ENCODE measurements around the gene COMMD9. TPM values are rescaled to one million over a fixed set of nuclear protein-coding genes. Genes with fewer than 3 reads are reported as not detected.

Gene COMMD9
- total and polyA plus RNA-seq, 2 of the 8 experiments (the other 6 are each of a cell fraction or from before 2014, with no cell fraction given) = 42.5 to 49.1 TPM

DNA sequence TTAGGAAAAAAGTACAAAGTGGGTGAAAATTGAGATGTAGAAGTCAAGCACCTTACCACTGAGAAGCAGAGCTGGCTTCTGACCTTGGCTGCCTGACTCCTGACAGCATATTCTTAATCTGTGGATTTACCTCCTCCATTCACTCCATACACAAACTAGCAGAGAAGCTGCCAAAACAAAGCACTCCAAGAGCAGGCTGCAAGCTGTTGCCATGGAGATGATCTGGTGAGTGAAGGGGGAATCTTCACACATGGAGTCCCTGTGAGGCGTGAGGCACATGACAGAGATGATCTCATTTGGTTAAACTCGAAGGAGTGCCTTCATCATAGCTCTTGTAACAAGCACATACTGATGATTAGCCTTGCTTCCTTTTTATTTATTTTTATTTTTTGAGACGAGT lies 16.1 kb downstream of the COMMD9 start:
- Histone ChIP-seq H4K20me1 (replicated peaks in 1 of 2; ENCODE audit: control insufficient read depth in 1 of 2, insufficient read depth in 2 of 2, low read length in 2 of 2) (peaks cover 0 to 1% of the 10 kb centered on the region in 2 experiments), H3K79me2 (ENCODE audit: control insufficient read depth in 1 of 2, insufficient read depth in 2 of 2, low read length in 2 of 2) (no peaks in the 10 kb centered on the region), H3K4me3 (ENCODE audit: extremely low read depth in 1 of 4, insufficient read depth in 2 of 4, low read depth in 3 of 4, low read length in 4 of 4) (no peak overlapping the region), H2BK15ac (ENCODE audit: low read length) (no peak overlapping the region), H2BK120ac (replicated peaks; ENCODE audit: low read depth, low read length) (no peak overlapping the region), H3K36me3 (ENCODE audit: control insufficient read depth in 2 of 4, insufficient read depth in 4 of 4, low read length in 3 of 4) (peaks cover 0 to 7% (median 0%) of the 10 kb centered on the region in 4 experiments; a peak in 1 of 8 replicates), H2BK12ac (ENCODE audit: low read depth, low read length) (no peak overlapping the region), H3K18ac (ENCODE audit: extremely low read depth, low read length) (no peak overlapping the region), H3K4me1 (replicated peaks in 1 of 4; ENCODE audit: control insufficient read depth in 3 of 4, insufficient read depth in 4 of 4, low read length in 3 of 4) (no peaks in the 10 kb centered on the region), H3K27ac (ENCODE audit: low read depth, low read length) (no peak overlapping the region), H4K5ac (ENCODE audit: insufficient read length, low read depth, low read length) (no peak overlapping the region), H2AFZ (ENCODE audit: low read length) (no peak overlapping the region), H3K4ac (replicated peaks; ENCODE audit: insufficient read length, low read depth, low read length) (no peak overlapping the region), H3K9ac (replicated peaks in 1 of 4; ENCODE audit: extremely low read depth in 1 of 4, low read depth in 3 of 4, low read length in 3 of 4) (no peak overlapping the region), H4K8ac (ENCODE audit: extremely low read depth, insufficient read depth, low read length) (no peak overlapping the region), H3K23me2 (ENCODE audit: low read depth, low read length) (no peaks in the 10 kb centered on the region), H2AK5ac (ENCODE audit: low read depth, low read length) (no peak overlapping the region), H3K4me2 (ENCODE audit: insufficient read depth in 1 of 2, low read depth in 2 of 2, low read length in 2 of 2) (no peak overlapping the region), H3K9me3 (ENCODE audit: insufficient read depth in 2 of 2, low read depth in 1 of 2, low read length in 1 of 2) (no peaks in the 10 kb centered on the region), H2BK5ac (ENCODE audit: low read depth, low read length) (no peak overlapping the region), H4K91ac (replicated peaks; ENCODE audit: insufficient read length, low read length) (no peak overlapping the region), H3K23ac (ENCODE audit: insufficient read length) (no peak overlapping the region), H3K27me3 (replicated peaks in 1 of 4; ENCODE audit: control insufficient read depth in 3 of 4, extremely low read depth in 1 of 4, insufficient read depth in 3 of 4, low read length in 3 of 4) (no peaks in the 10 kb centered on the region), H3K79me1 (ENCODE audit: low read depth, low read length) (peaks cover 2% of the 10 kb centered on the region; the same call in 1 of the 2 replicates), H2BK20ac (ENCODE audit: low read length) (no peak overlapping the region), H3K56ac (replicated peaks; ENCODE audit: insufficient read length, low read depth, low read length) (no peak overlapping the region), H3K14ac (ENCODE audit: insufficient read length) (no peak overlapping the region)
- 89% methylated on average over 3 of the region's 3 CpGs; no CpG with 5 or more reads in 1 of the 2 experiments for WGBS, 2 experiments (ENCODE audit: extremely low coverage in 1 of 2, insufficient coverage in 1 of 2, insufficient read length in 1 of 2, insufficient replicate concordance in 2 of 2, low coverage in 1 of 2, low lambda C conversion rate in 2 of 2, missing lambda C conversion rate in 1 of 2)
- DNase-seq (ENCODE audit: low read depth in 1 of 2, low spot score in 2 of 2) = no peak
- ChIA-PET POLR2A (ENCODE audit: partially characterized antibody) (no interaction called here), CTCF (ENCODE audit: partially characterized antibody) (interaction anchor here (0.6 to 3.9 kb wide), 11 partner anchors 9 to 785 kb away, joined by 3 to 14 read pairs (median 5); no protein-coding TSS in a partner anchor)
- FAIRE-seq = no peak
- TF ChIP-seq RFX5 (IDR thresholded peaks at IDR 0.05; ENCODE audit: borderline replicate concordance, low read depth, low read length) = no peak
- TF ChIP-seq GABPA (IDR thresholded peaks at IDR 0.05; ENCODE audit: borderline replicate concordance, insufficient read depth, low read length) = no peak
- TF ChIP-seq ASH2L (IDR thresholded peaks at IDR 0.05; ENCODE audit: low read length) = no peak
- no peak for TF ChIP-seq TAF7 (optimal IDR thresholded peaks at IDR 0.05; ENCODE audit: borderline replicate concordance, low read depth, low read length)
- TF ChIP-seq, protein P1, sequence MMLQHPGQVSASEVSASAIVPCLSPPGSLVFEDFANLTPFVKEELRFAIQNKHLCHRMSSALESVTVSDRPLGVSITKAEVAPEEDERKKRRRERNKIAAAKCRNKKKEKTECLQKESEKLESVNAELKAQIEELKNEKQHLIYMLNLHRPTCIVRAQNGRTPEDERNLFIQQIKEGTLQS (IDR thresholded peaks at IDR 0.05; ENCODE audit: insufficient read depth, low read depth, low read length) = no peak
- TF ChIP-seq CREB1 (IDR thresholded peaks at IDR 0.05) = no peak
- TF ChIP-seq, protein P2, sequence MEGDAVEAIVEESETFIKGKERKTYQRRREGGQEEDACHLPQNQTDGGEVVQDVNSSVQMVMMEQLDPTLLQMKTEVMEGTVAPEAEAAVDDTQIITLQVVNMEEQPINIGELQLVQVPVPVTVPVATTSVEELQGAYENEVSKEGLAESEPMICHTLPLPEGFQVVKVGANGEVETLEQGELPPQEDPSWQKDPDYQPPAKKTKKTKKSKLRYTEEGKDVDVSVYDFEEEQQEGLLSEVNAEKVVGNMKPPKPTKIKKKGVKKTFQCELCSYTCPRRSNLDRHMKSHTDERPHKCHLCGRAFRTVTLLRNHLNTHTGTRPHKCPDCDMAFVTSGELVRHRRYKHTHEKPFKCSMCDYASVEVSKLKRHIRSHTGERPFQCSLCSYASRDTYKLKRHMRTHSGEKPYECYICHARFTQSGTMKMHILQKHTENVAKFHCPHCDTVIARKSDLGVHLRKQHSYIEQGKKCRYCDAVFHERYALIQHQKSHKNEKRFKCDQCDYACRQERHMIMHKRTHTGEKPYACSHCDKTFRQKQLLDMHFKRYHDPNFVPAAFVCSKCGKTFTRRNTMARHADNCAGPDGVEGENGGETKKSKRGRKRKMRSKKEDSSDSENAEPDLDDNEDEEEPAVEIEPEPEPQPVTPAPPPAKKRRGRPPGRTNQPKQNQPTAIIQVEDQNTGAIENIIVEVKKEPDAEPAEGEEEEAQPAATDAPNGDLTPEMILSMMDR (IDR thresholded peaks at IDR 0.05; ENCODE audit: control extremely low read depth in 1 of 3, insufficient read depth in 1 of 3, low read depth in 1 of 3, low read length in 3 of 3) = no peak
- TF ChIP-seq, protein P3, sequence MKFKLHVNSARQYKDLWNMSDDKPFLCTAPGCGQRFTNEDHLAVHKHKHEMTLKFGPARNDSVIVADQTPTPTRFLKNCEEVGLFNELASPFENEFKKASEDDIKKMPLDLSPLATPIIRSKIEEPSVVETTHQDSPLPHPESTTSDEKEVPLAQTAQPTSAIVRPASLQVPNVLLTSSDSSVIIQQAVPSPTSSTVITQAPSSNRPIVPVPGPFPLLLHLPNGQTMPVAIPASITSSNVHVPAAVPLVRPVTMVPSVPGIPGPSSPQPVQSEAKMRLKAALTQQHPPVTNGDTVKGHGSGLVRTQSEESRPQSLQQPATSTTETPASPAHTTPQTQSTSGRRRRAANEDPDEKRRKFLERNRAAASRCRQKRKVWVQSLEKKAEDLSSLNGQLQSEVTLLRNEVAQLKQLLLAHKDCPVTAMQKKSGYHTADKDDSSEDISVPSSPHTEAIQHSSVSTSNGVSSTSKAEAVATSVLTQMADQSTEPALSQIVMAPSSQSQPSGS (IDR thresholded peaks at IDR 0.05; ENCODE audit: low read length) = no peak
- TF ChIP-seq CBX8 (IDR thresholded peaks at IDR 0.05; ENCODE audit: borderline replicate concordance, low read depth, low read length) = no peak

Data from H1 (cell line).